GM23248 (cell line): ENCODE results near the gene FMOD. TPM values are rescaled to one million over a fixed set of nuclear protein-coding genes. Genes with fewer than 3 reads are reported as not detected.

Experiments used
- DNase-seq: peaks from one replicate; pipeline ENCODE4 v3.0.0-alpha.2; 2015
- H2AFZ ChIP-seq: fragments of 200-600 bp; sonication (generic); 2 replicates; pipeline ENCODE4 v1.6.1; 2016; ENCODE audit warnings: antibody characterized with exemption
- H3F3A ChIP-seq: fragments of 200-600 bp; sonication (generic); 2 replicates; pipeline ENCODE4 v1.6.1; 2016; ENCODE audit warnings: mild to moderate bottlenecking, antibody characterized with exemption, mixed run types; ENCODE audit not compliant: insufficient read depth
- H3K27ac ChIP-seq: fragments of 200-600 bp; sonication (generic); 2 replicates; pipeline ENCODE4 v1.5.1; 2016; ENCODE audit warnings: mild to moderate bottlenecking
- H3K27me3 ChIP-seq: fragments of 200-600 bp; sonication (generic); replicated peaks from 2 replicates; pipeline ENCODE4 v1.6.1; 2016; ENCODE audit warnings: mild to moderate bottlenecking; ENCODE audit not compliant: insufficient read depth
- H3K36me3 ChIP-seq: fragments of 200-600 bp; sonication (generic); 2 replicates; pipeline ENCODE4 v1.6.1; 2016; ENCODE audit warnings: low read depth, mild to moderate bottlenecking
- H3K4me1 ChIP-seq: fragments of 200-600 bp; sonication (generic); 2 replicates; pipeline ENCODE4 v1.6.1; 2016; ENCODE audit warnings: mild to moderate bottlenecking; ENCODE audit not compliant: insufficient read depth
- H3K4me2 ChIP-seq: fragments of 200-600 bp; sonication (generic); one replicate; pipeline ENCODE4 v1.6.1; 2016; ENCODE audit warnings: mild to moderate bottlenecking; ENCODE audit not compliant: unreplicated experiment
- H3K4me3 ChIP-seq: fragments of 200-600 bp; sonication (generic); 2 replicates; pipeline ENCODE4 v1.5.1; 2016; ENCODE audit warnings: mild to moderate bottlenecking
- H3K79me2 ChIP-seq: fragments of 200-600 bp; sonication (generic); 2 replicates; pipeline ENCODE4 v1.6.1; 2016; ENCODE audit warnings: mild to moderate bottlenecking; ENCODE audit not compliant: insufficient read depth
- H3K9ac ChIP-seq: fragments of 200-600 bp; sonication (generic); 2 replicates; pipeline ENCODE4 v1.6.1; 2016; ENCODE audit warnings: mild to moderate bottlenecking
- H3K9me2 ChIP-seq: fragments of 200-600 bp; sonication (generic); 2 replicates; pipeline ENCODE4 v1.6.1; 2016; ENCODE audit warnings: mixed run types, mild to moderate bottlenecking, moderate library complexity; ENCODE audit not compliant: insufficient read depth
- H3K9me3 ChIP-seq: fragments of 200-600 bp; sonication (generic); one replicate; pipeline ENCODE4 v1.6.1; 2017; ENCODE audit warnings: low read depth
- H4K20me1 ChIP-seq: fragments of 200-600 bp; sonication (generic); 2 replicates; pipeline ENCODE4 v1.6.0; 2016; ENCODE audit not compliant: insufficient read depth
- EZH2 ChIP-seq: fragments of 200-600 bp; sonication (generic); IDR thresholded peaks from 2 replicates; pipeline ENCODE4 v1.6.1; 2018; ENCODE audit warnings: antibody characterized with exemption, mild to moderate bottlenecking; ENCODE audit not compliant: insufficient read depth, poor library complexity, severe bottlenecking
- EZH2phosphoT487 ChIP-seq: fragments of 200-600 bp; sonication (generic); IDR thresholded peaks from 2 replicates; pipeline ENCODE4 v1.6.1; 2018; ENCODE audit warnings: antibody characterized with exemption, moderate library complexity, mild to moderate bottlenecking, low read depth; ENCODE audit not compliant: insufficient read depth
- WGBS, 2 experiments: methylation state at CpG; one replicate each; pipeline ENCODE4 v1.1.6; 2015 to 2017; ENCODE audit warnings: low lambda C conversion rate in 2 of 2, low coverage in 1 of 2; ENCODE audit errors: missing lambda C conversion rate in 2 of 2; 5-methylcytosine and 5-hydroxymethylcytosine counted together
- in situ Hi-C: fragments of 300-500 bp; cut with MboI; formaldehyde crosslinking; loops from 2 replicates; pipeline ENCODE4 v1.15.0; 2020
- polyA plus RNA-seq: library from polyadenylated mRNA; unstranded; fragments of >200 nt; fragmentation: Nextera tagmentation; extraction: Ambion mirVana; gene quantifications from 2 replicates; pipeline ENCODE4 v1.2.1, GENCODE V29; 2016
- total RNA-seq: library from RNA; depleted of rRNA; stranded (reverse); fragments of >200 nt; shearing (Covaris generic); gene quantifications from 2 replicates; pipeline ENCODE4 v1.2.3, GENCODE V29; 2014

FMOD gene
- total and polyA plus RNA-seq, 2 experiments from 2014 or later, result 11.4 to 14.6 TPM

DNA sequence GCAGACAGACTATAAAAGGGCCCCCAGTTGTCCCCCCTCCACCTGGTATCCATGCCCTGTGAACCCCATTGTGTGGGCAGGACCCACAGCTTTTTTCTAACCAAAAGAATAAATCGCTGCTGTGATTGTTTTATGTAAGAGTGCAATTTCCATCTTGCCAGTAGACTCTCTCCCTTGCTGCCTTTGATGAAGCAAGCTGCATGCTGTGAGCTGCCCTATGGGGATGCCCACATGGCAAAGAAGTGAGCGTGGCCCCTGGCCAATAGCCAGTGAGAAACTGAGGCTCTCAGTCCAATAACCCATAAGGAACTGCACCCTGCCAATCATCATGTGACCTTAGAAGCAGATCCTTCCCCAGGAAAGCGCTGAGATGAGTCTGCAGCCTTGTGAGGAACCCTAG lies 37.8 kb upstream of the FMOD start:
- H2AFZ ChIP-seq, result no peak overlapping the region
- H3K4me2 ChIP-seq, result no peak overlapping the region
- no peak overlapping the region for H3K9ac ChIP-seq
- no peak overlapping the region for H3K4me3 ChIP-seq
- in situ Hi-C loops, result no loop called here
- 62 to 70% methylated on average over 3 of the region's 3 CpGs for WGBS, 2 experiments
- no peaks in the 10 kb centered on the region for H3K79me2 ChIP-seq
- H3K4me1 ChIP-seq, result no peaks in the 10 kb centered on the region
- peaks cover 24% of the 10 kb centered on the region; the same call in 1 of the 2 replicates for H3K27me3 ChIP-seq
- no peaks in the 10 kb centered on the region for H3K36me3 ChIP-seq
- H3K9me2 ChIP-seq, result no peaks in the 10 kb centered on the region
- no peaks in the 10 kb centered on the region for H4K20me1 ChIP-seq
- no peaks in the 10 kb centered on the region for H3F3A ChIP-seq
- H3K27ac ChIP-seq, result no peak overlapping the region
- H3K9me3 ChIP-seq, result no peaks in the 10 kb centered on the region
- no peak for TF ChIP-seq EZH2
- no peak for TF ChIP-seq EZH2phosphoT487
- DNase-seq, result no peak

- no peaks in the 10 kb centered on the region for H3K9me3 ChIP-seq
- no peak overlapping the region for H3K9ac ChIP-seq
- H3K4me3 ChIP-seq, result no peak overlapping the region
- no peaks in the 10 kb centered on the region for H3K9me2 ChIP-seq
- H3F3A ChIP-seq, result no peaks in the 10 kb centered on the region
- H3K4me1 ChIP-seq, result no peaks in the 10 kb centered on the region
- no peak for TF ChIP-seq EZH2
- no peaks in the 10 kb centered on the region for H3K36me3 ChIP-seq
- no peak for DNase-seq
- H3K79me2 ChIP-seq, result no peaks in the 10 kb centered on the region
- H3K4me2 ChIP-seq, result no peak overlapping the region
- H3K27ac ChIP-seq, result no peak overlapping the region
- in situ Hi-C loops, result no loop called here
- H4K20me1 ChIP-seq, result no peaks in the 10 kb centered on the region
- H3K27me3 ChIP-seq, result peaks cover 16% of the 10 kb centered on the region
- H2AFZ ChIP-seq, result no peak overlapping the region
- WGBS, 2 experiments, result 0 to 7% methylated on average over 1 of the region's 1 CpG
Observed at GRCh38 chr1:203382026-203382425, 31.1 kb upstream of the FMOD start.

DNA sequence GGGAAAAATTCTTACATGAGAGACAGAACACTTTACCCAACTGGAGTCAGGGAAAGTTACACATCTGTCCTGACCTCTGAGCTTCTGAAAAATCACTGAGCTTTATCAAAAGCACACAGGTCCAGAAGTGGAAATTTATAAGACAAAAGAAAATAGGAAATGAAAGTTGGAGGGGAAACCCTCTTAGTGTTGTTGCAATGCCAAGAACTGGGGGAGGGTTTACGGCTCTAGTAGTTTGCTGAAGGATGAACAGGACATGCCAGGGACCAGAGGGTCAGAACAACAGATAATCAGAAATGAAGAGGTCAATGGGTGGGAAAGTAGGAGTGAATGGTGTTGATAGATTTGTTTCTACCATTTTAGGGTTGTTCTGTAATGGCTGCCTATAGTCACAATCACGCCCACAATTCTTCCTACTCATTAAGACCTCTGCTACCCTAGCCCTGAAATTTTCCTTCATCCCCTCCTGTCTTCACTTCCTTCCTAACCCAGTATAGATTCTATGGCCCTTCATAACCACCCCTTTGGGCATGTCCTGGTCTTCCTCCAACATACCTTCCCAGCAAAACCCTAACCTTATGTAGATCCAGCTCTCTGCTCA lies 30.3 kb upstream of the FMOD start:
- H3K4me3 ChIP-seq, result no peak overlapping the region
- H4K20me1 ChIP-seq, result no peaks in the 10 kb centered on the region
- peaks cover 16% of the 10 kb centered on the region for H3K27me3 ChIP-seq
- no peak overlapping the region for H2AFZ ChIP-seq
- H3K27ac ChIP-seq, result no peak overlapping the region
- in situ Hi-C loops, result no loop called here
- no peaks in the 10 kb centered on the region for H3K79me2 ChIP-seq
- no peak overlapping the region for H3K4me2 ChIP-seq
- H3K9ac ChIP-seq, result no peak overlapping the region
- no peaks in the 10 kb centered on the region for H3K36me3 ChIP-seq
- no peaks in the 10 kb centered on the region for H3K4me1 ChIP-seq
- no peak for TF ChIP-seq EZH2
- no peak for TF ChIP-seq EZH2phosphoT487
- H3K9me2 ChIP-seq, result no peaks in the 10 kb centered on the region
- no peaks in the 10 kb centered on the region for H3F3A ChIP-seq
- no peak for DNase-seq
- whole genome bisulfite sequencing, 2 experiments, result 83 to 94% methylated on average over 2 of the region's 2 CpGs
- H3K9me3 ChIP-seq, result no peaks in the 10 kb centered on the region

- no peaks in the 10 kb centered on the region for H3K9me3 ChIP-seq
- whole genome bisulfite sequencing, 2 experiments, result 41 to 46% methylated on average over 4 of the region's 4 CpGs
- no peak overlapping the region for H3K4me3 ChIP-seq
- H3K9ac ChIP-seq, result no peak overlapping the region
- no peak overlapping the region for H3K4me2 ChIP-seq
- TF ChIP-seq EZH2phosphoT487 (no peak), EZH2 (no peak)
- no peaks in the 10 kb centered on the region for H4K20me1 ChIP-seq
- no peaks in the 10 kb centered on the region for H3K36me3 ChIP-seq
- in situ Hi-C loops, result no loop called here
- no peaks in the 10 kb centered on the region for H3F3A ChIP-seq
- DNase-seq, result no peak
- peaks cover 16% of the 10 kb centered on the region for H3K27me3 ChIP-seq
- H3K27ac ChIP-seq, result no peak overlapping the region
- H3K9me2 ChIP-seq, result no peaks in the 10 kb centered on the region
- no peaks in the 10 kb centered on the region for H3K4me1 ChIP-seq
- no peaks in the 10 kb centered on the region for H3K79me2 ChIP-seq
- H2AFZ ChIP-seq, result no peak overlapping the region
Observed at GRCh38 chr1:203380420-203381150, 29.7 kb upstream of the FMOD start.
